K562 (cell line): Measurements from ENCODE around the gene CD52. TPM values are rescaled to one million over a fixed set of nuclear protein-coding genes. Genes with fewer than 3 reads are reported as not detected.
A peak's percentile ranks its signal among the peaks of the same experiment; 100 is the strongest.

Experiments
- BCOR ChIP-seq: fragments of 450-650 bp; IDR thresholded peaks from 2 replicates; pipeline ENCODE4 v1.6.1; 2016
- LEF1 ChIP-seq: fragments of 450-650 bp; IDR thresholded peaks from 2 replicates; pipeline ENCODE4 v1.6.1; 2016; ENCODE audit warnings: mild to moderate bottlenecking
- NFIC ChIP-seq: fragments of 450-650 bp; IDR thresholded peaks from 2 replicates; pipeline ENCODE4 v1.6.1; 2017; ENCODE audit warnings: mild to moderate bottlenecking, inconsistent platforms
- PHB2 ChIP-seq: fragments of 450-650 bp; IDR thresholded peaks from 2 replicates; pipeline ENCODE4 v1.6.1; 2017; ENCODE audit warnings: low read depth
- POU5F1 ChIP-seq: fragments of 150-350 bp; IDR thresholded peaks from 2 replicates; pipeline ENCODE4 v1.6.1; 2014; ENCODE audit warnings: borderline replicate concordance, low read length, low read depth, mild to moderate bottlenecking; ENCODE audit not compliant: partially characterized antibody
- RUNX1 ChIP-seq: sonication (generic); IDR thresholded peaks from 2 replicates; pipeline ENCODE4 v1.6.1; 2016; ENCODE audit warnings: antibody characterized with exemption, low read depth
- SMARCA4 ChIP-seq: fragments of 450-650 bp; IDR thresholded peaks from 2 replicates; pipeline ENCODE4 v1.6.1; 2016
- SMARCC2 ChIP-seq: fragments of 450-650 bp; IDR thresholded peaks from 2 replicates; pipeline ENCODE4 v1.6.1; 2017; ENCODE audit warnings: antibody characterized with exemption, moderate library complexity, mild to moderate bottlenecking, low read depth
- SPI1 ChIP-seq: IDR thresholded peaks from 2 replicates; pipeline ENCODE4 v1.6.1; 2011; ENCODE audit warnings: low read depth, low read length, control low read depth, borderline replicate concordance
- TOE1 ChIP-seq, 2 experiments: fragments of 450-650 bp in 1 of 2; sonication (generic) in 1 of 2; formaldehyde crosslinking in 1 of 2; IDR thresholded peaks; 2 replicates each; pipeline versions ENCODE4 v1.7.1 to v1.8.0; 2016 to 2022; ENCODE audit warnings: borderline replicate concordance in 2 of 2, mild to moderate bottlenecking in 2 of 2, antibody characterized with exemption in 1 of 2, inconsistent platforms in 1 of 2, low read depth in 1 of 2, missing genetic modification reagents in 1 of 2, moderate library complexity in 1 of 2
- ZEB2 ChIP-seq: fragments of 450-650 bp; IDR thresholded peaks from 2 replicates; pipeline ENCODE4 v1.6.1; 2016
- ZNF280B ChIP-seq: fragments of 250-450 bp; sonication (Bioruptor Pico); IDR thresholded peaks from 2 replicates; pipeline ENCODE4 v1.5.1; 2021; ENCODE audit warnings: mild to moderate bottlenecking
- polyA plus RNA-seq, 8 experiments: library from polyadenylated mRNA; depleted of rRNA in 4 of 8; stranded (reverse) in 5 of 8; unstranded in 3 of 8; fragments of >200 nt; fragmentation: Nextera tagmentation in 2 of 8; fragmentation: Illumina TruSeq in 1 of 8; extraction: Ambion mirVana in 2 of 8; extraction: Trizol in 1 of 8; gene quantifications; 2 replicates each; pipeline versions ENCODE4 v1.2.1 to v1.2.3, GENCODE V29; 2011 to 2014; ENCODE audit warnings: inconsistent platforms in 1 of 8, missing spikeins in 1 of 8
- total RNA-seq, 7 experiments: library from RNA; depleted of rRNA in 6 of 7; stranded (reverse); fragments of >200 nt in 6 of 7; fragmentation: Illumina TruSeq in 2 of 7; extraction: Trizol in 2 of 7; gene quantifications; 2 replicates each; pipeline versions ENCODE4 v1.2.1 to v1.2.3, GENCODE V29; 2011 to 2021; ENCODE audit warnings: low replicate concordance in 1 of 7
- TF ChIP-seq, protein P1 (sequence below): fragments of 250-450 bp; sonication (Bioruptor Pico); IDR thresholded peaks from 2 replicates; pipeline ENCODE4 v1.4.0; 2020
- TF ChIP-seq, protein P2 (sequence below), 2 experiments: fragments of 450-650 bp in 1 of 2; sonication (generic) in 1 of 2; formaldehyde crosslinking in 1 of 2; IDR thresholded peaks in 1 of 2; conservative IDR thresholded peaks in 1 of 2; 2 replicates each; pipeline versions ENCODE4 v1.6.1 to v1.8.1; 2016 to 2023; ENCODE audit warnings: mild to moderate bottlenecking in 2 of 2, moderate library complexity in 2 of 2, inconsistent platforms in 1 of 2, missing genetic modification reagents in 1 of 2

Gene CD52
- total and polyA plus RNA-seq, 9 of the 15 experiments (the other 6 are each of a cell fraction or from before 2014, with no cell fraction given): 34.9 to 488 (median 173) TPM

DNA sequence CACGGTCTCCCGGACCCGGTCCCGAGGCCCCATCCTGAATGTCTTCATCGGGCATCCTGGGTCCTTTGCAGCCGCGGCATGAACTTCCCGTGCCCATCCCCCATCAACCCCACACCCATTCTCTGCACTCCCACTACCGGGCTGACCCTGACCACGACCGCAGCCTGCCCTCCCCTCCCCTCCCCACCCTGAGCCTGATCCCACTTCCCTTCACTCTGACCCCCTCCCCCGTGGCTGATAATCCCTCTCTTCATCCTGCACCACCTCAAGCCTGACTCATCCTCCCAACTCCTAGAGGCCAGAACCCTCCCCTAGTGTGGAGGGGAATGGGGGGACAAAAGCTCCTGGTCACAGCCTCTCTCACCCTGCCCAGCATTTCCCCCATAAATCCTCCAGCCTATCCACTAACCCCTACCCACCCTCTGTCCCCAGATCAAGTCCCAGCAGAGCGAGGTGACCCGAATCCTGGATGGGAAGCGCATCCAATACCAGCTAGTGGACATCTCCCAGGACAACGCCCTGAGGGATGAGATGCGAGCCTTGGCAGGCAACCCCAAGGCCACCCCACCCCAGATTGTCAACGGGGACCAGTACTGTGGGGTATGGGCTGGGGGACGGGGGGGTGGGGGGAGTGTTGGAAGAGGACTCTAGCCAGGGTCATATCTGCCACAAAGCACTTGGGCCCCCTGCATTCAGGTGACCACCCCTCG lies 37.3 kb upstream of the CD52 start (continued):
- TF ChIP-seq, protein P1, sequence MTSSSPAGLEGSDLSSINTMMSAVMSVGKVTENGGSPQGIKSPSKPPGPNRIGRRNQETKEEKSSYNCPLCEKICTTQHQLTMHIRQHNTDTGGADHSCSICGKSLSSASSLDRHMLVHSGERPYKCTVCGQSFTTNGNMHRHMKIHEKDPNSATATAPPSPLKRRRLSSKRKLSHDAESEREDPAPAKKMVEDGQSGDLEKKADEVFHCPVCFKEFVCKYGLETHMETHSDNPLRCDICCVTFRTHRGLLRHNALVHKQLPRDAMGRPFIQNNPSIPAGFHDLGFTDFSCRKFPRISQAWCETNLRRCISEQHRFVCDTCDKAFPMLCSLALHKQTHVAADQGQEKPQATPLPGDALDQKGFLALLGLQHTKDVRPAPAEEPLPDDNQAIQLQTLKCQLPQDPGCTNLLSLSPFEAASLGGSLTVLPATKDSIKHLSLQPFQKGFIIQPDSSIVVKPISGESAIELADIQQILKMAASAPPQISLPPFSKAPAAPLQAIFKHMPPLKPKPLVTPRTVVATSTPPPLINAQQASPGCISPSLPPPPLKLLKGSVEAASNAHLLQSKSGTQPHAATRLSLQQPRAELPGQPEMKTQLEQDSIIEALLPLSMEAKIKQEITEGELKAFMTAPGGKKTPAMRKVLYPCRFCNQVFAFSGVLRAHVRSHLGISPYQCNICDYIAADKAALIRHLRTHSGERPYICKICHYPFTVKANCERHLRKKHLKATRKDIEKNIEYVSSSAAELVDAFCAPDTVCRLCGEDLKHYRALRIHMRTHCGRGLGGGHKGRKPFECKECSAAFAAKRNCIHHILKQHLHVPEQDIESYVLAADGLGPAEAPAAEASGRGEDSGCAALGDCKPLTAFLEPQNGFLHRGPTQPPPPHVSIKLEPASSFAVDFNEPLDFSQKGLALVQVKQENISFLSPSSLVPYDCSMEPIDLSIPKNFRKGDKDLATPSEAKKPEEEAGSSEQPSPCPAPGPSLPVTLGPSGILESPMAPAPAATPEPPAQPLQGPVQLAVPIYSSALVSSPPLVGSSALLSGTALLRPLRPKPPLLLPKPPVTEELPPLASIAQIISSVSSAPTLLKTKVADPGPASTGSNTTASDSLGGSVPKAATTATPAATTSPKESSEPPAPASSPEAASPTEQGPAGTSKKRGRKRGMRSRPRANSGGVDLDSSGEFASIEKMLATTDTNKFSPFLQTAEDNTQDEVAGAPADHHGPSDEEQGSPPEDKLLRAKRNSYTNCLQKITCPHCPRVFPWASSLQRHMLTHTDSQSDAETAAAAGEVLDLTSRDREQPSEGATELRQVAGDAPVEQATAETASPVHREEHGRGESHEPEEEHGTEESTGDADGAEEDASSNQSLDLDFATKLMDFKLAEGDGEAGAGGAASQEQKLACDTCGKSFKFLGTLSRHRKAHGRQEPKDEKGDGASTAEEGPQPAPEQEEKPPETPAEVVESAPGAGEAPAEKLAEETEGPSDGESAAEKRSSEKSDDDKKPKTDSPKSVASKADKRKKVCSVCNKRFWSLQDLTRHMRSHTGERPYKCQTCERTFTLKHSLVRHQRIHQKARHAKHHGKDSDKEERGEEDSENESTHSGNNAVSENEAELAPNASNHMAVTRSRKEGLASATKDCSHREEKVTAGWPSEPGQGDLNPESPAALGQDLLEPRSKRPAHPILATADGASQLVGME (CRISPR knock-in tag): 0 out of 2 replicates have a peak, but pooled peaks have one; percentile 20
- TF ChIP-seq SMARCC2 (0 out of 2 replicates have a peak, but pooled peaks have one; percentile 36), SMARCA4 (peak; percentile 65), SPI1 (peak; percentile 51; the same call in 1 of the 2 replicates), TOE1 (IDR thresholded peaks at IDR 0.05; ENCODE audit: borderline replicate concordance) (peak; percentile 11; the same call in 1 of the 2 replicates), TOE1 (CRISPR knock-in tag; IDR thresholded peaks at IDR 0.05; ENCODE audit: borderline replicate concordance, low read depth) (no peak), RUNX1 (peak; percentile 59; the same call in 1 of the 2 replicates), NFIC (0 out of 2 replicates have a peak, but pooled peaks have one; percentile 31), ZNF280B (CRISPR knock-in tag) (0 out of 2 replicates have a peak, but pooled peaks have one; percentile 60), PHB2 (0 out of 2 replicates have a peak, but pooled peaks have one; percentile 39), BCOR (0 out of 2 replicates have a peak, but pooled peaks have one; percentile 52), POU5F1 (no peak), LEF1 (peak; percentile 65; the same call in 1 of the 2 replicates), ZEB2 (0 out of 2 replicates have a peak, but pooled peaks have one; percentile 54)
- TF ChIP-seq, protein P2, sequence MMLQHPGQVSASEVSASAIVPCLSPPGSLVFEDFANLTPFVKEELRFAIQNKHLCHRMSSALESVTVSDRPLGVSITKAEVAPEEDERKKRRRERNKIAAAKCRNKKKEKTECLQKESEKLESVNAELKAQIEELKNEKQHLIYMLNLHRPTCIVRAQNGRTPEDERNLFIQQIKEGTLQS (IDR thresholded peaks at IDR 0.05): peak; percentile 72
- TF ChIP-seq, protein P2 (CRISPR knock-in tag; conservative IDR thresholded peaks at IDR 0.05): no peak
